Measurements from ENCODE around the gene TMEM253. TPM values are rescaled to one million over a fixed set of nuclear protein-coding genes. Genes with fewer than 3 reads are reported as not detected.
A peak's percentile ranks its signal among the peaks of the same experiment; 100 is the strongest.

Gene TMEM253
- total and polyA plus RNA-seq, 9 of the 15 experiments (the other 6 are each of a cell fraction or from before 2014, with no cell fraction given), result 0.11 to 0.61 (median 0.26) TPM; not detected in 3

GRCh38 chr14:21107283-21107800 is 6.5 kb downstream of the TMEM253 start (continued):
- TF ChIP-seq, protein P1, sequence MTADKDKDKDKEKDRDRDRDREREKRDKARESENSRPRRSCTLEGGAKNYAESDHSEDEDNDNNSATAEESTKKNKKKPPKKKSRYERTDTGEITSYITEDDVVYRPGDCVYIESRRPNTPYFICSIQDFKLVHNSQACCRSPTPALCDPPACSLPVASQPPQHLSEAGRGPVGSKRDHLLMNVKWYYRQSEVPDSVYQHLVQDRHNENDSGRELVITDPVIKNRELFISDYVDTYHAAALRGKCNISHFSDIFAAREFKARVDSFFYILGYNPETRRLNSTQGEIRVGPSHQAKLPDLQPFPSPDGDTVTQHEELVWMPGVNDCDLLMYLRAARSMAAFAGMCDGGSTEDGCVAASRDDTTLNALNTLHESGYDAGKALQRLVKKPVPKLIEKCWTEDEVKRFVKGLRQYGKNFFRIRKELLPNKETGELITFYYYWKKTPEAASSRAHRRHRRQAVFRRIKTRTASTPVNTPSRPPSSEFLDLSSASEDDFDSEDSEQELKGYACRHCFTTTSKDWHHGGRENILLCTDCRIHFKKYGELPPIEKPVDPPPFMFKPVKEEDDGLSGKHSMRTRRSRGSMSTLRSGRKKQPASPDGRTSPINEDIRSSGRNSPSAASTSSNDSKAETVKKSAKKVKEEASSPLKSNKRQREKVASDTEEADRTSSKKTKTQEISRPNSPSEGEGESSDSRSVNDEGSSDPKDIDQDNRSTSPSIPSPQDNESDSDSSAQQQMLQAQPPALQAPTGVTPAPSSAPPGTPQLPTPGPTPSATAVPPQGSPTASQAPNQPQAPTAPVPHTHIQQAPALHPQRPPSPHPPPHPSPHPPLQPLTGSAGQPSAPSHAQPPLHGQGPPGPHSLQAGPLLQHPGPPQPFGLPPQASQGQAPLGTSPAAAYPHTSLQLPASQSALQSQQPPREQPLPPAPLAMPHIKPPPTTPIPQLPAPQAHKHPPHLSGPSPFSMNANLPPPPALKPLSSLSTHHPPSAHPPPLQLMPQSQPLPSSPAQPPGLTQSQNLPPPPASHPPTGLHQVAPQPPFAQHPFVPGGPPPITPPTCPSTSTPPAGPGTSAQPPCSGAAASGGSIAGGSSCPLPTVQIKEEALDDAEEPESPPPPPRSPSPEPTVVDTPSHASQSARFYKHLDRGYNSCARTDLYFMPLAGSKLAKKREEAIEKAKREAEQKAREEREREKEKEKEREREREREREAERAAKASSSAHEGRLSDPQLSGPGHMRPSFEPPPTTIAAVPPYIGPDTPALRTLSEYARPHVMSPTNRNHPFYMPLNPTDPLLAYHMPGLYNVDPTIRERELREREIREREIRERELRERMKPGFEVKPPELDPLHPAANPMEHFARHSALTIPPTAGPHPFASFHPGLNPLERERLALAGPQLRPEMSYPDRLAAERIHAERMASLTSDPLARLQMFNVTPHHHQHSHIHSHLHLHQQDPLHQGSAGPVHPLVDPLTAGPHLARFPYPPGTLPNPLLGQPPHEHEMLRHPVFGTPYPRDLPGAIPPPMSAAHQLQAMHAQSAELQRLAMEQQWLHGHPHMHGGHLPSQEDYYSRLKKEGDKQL (CRISPR knock-in tag; IDR thresholded peaks at IDR 0.05; ENCODE audit: borderline replicate concordance), result no peak
- TF ChIP-seq MYBL2 (IDR thresholded peaks at IDR 0.05; ENCODE audit: low read depth), result no peak
- no peak for TF ChIP-seq MYBL2 (CRISPR knock-in tag; IDR thresholded peaks at IDR 0.05; ENCODE audit: borderline replicate concordance)
- TF ChIP-seq PURB (CRISPR knock-in tag; IDR thresholded peaks at IDR 0.05; ENCODE audit: low read depth), result no peak
- no peak for TF ChIP-seq ZNF518B (CRISPR knock-in tag; IDR thresholded peaks at IDR 0.05)
- no peak for TF ChIP-seq BDP1 (IDR thresholded peaks at IDR 0.05; ENCODE audit: insufficient read depth, insufficient read length)
- TF ChIP-seq SMARCA4 (IDR thresholded peaks at IDR 0.05), result peak; percentile 49
- TF ChIP-seq, protein P2, sequence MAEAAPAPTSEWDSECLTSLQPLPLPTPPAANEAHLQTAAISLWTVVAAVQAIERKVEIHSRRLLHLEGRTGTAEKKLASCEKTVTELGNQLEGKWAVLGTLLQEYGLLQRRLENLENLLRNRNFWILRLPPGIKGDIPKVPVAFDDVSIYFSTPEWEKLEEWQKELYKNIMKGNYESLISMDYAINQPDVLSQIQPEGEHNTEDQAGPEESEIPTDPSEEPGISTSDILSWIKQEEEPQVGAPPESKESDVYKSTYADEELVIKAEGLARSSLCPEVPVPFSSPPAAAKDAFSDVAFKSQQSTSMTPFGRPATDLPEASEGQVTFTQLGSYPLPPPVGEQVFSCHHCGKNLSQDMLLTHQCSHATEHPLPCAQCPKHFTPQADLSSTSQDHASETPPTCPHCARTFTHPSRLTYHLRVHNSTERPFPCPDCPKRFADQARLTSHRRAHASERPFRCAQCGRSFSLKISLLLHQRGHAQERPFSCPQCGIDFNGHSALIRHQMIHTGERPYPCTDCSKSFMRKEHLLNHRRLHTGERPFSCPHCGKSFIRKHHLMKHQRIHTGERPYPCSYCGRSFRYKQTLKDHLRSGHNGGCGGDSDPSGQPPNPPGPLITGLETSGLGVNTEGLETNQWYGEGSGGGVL (CRISPR knock-in tag; IDR thresholded peaks at IDR 0.05), result no peak
- TF ChIP-seq NFIC (IDR thresholded peaks at IDR 0.05), result peak; percentile 75; the same call in 1 of the 2 replicates
- TF ChIP-seq MTF1 (CRISPR knock-in tag; IDR thresholded peaks at IDR 0.05; ENCODE audit: borderline replicate concordance), result no peak
- peak; percentile 62; the same call in 1 of the 2 replicates for TF ChIP-seq SMAD4 (CRISPR knock-in tag; conservative IDR thresholded peaks at IDR 0.05)
- TF ChIP-seq, protein P3, sequence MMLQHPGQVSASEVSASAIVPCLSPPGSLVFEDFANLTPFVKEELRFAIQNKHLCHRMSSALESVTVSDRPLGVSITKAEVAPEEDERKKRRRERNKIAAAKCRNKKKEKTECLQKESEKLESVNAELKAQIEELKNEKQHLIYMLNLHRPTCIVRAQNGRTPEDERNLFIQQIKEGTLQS (IDR thresholded peaks at IDR 0.05), result peak; percentile 56; the same call in 1 of the 2 replicates
- TF ChIP-seq, protein P3 (CRISPR knock-in tag; conservative IDR thresholded peaks at IDR 0.05), result no peak
- TF ChIP-seq TAL1 (IDR thresholded peaks at IDR 0.05), result peak; percentile 47; the same call in 1 of the 2 replicates
- 0 out of 2 replicates have a peak, but pooled peaks have one; percentile 22 for TF ChIP-seq ZKSCAN8 (CRISPR knock-in tag; IDR thresholded peaks at IDR 0.05)
- TF ChIP-seq ZNF146 (CRISPR knock-in tag; IDR thresholded peaks at IDR 0.05; ENCODE audit: unreplicated experiment), result no peak

Data from K562 (cell line).